Measurements from ENCODE around the gene SUV39H1. TPM values are rescaled to one million over a fixed set of nuclear protein-coding genes. Genes with fewer than 3 reads are reported as not detected.
"Not testable (repeated sequence)": the region's sequence is repeated elsewhere in the genome, so short reads cannot be mapped to it uniquely, and the experiment has no call there.

The SUV39H1 gene
- total and polyA plus RNA-seq, 2 experiments from 2014 or later: 2.9 to 5.3 TPM

DNA sequence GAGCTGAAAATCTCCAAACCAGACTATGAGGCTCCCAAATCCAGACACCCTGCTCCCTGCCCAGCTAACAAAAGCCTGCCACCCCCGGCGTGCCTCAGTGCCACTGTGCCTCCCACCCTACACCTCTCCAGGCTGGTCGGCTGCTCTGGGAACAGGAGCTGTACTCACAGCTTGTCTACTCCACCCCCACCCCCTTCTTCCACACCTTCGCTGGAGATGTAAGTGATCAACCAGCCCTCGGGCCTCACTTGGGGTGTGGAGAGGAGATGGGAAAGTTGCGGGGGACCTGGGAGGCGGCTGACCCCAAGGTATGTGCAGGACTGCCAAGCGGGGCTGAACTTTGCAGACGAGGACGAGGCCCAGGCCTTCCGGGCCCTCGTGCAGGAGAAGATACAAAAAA is 11.1 kb upstream of the SUV39H1 start:
- TF ChIP-seq EZH2 (IDR thresholded peaks at IDR 0.05; ENCODE audit: borderline replicate concordance): no peak
- TF ChIP-seq, protein P1, sequence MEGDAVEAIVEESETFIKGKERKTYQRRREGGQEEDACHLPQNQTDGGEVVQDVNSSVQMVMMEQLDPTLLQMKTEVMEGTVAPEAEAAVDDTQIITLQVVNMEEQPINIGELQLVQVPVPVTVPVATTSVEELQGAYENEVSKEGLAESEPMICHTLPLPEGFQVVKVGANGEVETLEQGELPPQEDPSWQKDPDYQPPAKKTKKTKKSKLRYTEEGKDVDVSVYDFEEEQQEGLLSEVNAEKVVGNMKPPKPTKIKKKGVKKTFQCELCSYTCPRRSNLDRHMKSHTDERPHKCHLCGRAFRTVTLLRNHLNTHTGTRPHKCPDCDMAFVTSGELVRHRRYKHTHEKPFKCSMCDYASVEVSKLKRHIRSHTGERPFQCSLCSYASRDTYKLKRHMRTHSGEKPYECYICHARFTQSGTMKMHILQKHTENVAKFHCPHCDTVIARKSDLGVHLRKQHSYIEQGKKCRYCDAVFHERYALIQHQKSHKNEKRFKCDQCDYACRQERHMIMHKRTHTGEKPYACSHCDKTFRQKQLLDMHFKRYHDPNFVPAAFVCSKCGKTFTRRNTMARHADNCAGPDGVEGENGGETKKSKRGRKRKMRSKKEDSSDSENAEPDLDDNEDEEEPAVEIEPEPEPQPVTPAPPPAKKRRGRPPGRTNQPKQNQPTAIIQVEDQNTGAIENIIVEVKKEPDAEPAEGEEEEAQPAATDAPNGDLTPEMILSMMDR (IDR thresholded peaks at IDR 0.05; ENCODE audit: poor library complexity): no peak
- TF ChIP-seq EZH2phosphoT487 (IDR thresholded peaks at IDR 0.05; ENCODE audit: low read depth, severe bottlenecking, unreplicated experiment): no peak
- Histone ChIP-seq H3K9me2 (replicated peaks; ENCODE audit: insufficient read depth) (no peaks in the 10 kb centered on the region), H2AFZ (no peak overlapping the region), H3K4me2 (no peak overlapping the region), H4K20me1 (ENCODE audit: insufficient read depth, poor library complexity, severe bottlenecking) (no peaks in the 10 kb centered on the region), H3K27ac (no peak overlapping the region), H3K27me3 (no peaks in the 10 kb centered on the region), H3K36me3 (replicated peaks; ENCODE audit: insufficient read depth, low read depth) (no peaks in the 10 kb centered on the region), H3K79me2 (no peaks in the 10 kb centered on the region), H3K9me3 (ENCODE audit: low read depth) (no peaks in the 10 kb centered on the region), H3K4me3 (no peak overlapping the region), H3K4me1 (ENCODE audit: insufficient read depth) (no peaks in the 10 kb centered on the region)
- DNase-seq (ENCODE audit: low spot score): no peak
- 87% methylated on average over 12 of the region's 12 CpGs for WGBS (ENCODE audit: low lambda C conversion rate, missing lambda C conversion rate)

DNA sequence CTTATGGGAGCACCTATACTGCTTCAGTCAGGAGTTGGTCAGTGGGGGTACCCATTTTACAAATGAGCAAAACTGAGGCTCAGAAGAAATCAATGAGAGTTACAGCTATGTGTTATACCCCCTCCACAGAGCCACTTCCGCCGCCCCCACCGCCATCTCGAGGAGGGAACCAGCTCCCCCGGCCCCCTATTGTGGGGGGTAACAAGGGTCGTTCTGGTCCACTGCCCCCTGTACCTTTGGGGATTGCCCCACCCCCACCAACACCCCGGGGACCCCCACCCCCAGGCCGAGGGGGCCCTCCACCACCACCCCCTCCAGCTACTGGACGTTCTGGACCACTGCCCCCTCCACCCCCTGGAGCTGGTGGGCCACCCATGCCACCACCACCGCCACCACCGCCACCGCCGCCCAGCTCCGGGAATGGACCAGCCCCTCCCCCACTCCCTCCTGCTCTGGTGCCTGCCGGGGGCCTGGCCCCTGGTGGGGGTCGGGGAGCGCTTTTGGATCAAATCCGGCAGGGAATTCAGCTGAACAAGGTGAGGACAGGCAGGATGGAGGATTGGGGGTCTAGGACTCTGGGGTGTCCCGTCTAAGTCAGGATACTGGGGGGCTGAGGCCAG is 7.9 kb upstream of the SUV39H1 start:
- no peaks in the 10 kb centered on the region for H3K27me3 ChIP-seq
- no peak overlapping the region for H3K4me3 ChIP-seq
- 81% methylated on average over 10 of the region's 19 CpGs for WGBS (ENCODE audit: low lambda C conversion rate, missing lambda C conversion rate)
- H3K36me3 ChIP-seq (replicated peaks; ENCODE audit: insufficient read depth, low read depth): no peaks in the 10 kb centered on the region
- no peaks in the 10 kb centered on the region for H3K9me3 ChIP-seq (ENCODE audit: low read depth)
- no peak for TF ChIP-seq EZH2phosphoT487 (IDR thresholded peaks at IDR 0.05; ENCODE audit: low read depth, severe bottlenecking, unreplicated experiment)
- no peak for TF ChIP-seq EZH2 (IDR thresholded peaks at IDR 0.05; ENCODE audit: borderline replicate concordance)
- TF ChIP-seq, protein P1 (IDR thresholded peaks at IDR 0.05; ENCODE audit: poor library complexity): no peak
- H3K9me2 ChIP-seq (replicated peaks; ENCODE audit: insufficient read depth): no peaks in the 10 kb centered on the region
- DNase-seq (ENCODE audit: low spot score): no peak
- H3K79me2 ChIP-seq: no peaks in the 10 kb centered on the region
- H3K4me1 ChIP-seq (ENCODE audit: insufficient read depth): no peaks in the 10 kb centered on the region
- no peak overlapping the region for H3K27ac ChIP-seq
- no peak overlapping the region for H2AFZ ChIP-seq
- H4K20me1 ChIP-seq (ENCODE audit: insufficient read depth, poor library complexity, severe bottlenecking): no peaks in the 10 kb centered on the region
- no peak overlapping the region for H3K4me2 ChIP-seq

DNA sequence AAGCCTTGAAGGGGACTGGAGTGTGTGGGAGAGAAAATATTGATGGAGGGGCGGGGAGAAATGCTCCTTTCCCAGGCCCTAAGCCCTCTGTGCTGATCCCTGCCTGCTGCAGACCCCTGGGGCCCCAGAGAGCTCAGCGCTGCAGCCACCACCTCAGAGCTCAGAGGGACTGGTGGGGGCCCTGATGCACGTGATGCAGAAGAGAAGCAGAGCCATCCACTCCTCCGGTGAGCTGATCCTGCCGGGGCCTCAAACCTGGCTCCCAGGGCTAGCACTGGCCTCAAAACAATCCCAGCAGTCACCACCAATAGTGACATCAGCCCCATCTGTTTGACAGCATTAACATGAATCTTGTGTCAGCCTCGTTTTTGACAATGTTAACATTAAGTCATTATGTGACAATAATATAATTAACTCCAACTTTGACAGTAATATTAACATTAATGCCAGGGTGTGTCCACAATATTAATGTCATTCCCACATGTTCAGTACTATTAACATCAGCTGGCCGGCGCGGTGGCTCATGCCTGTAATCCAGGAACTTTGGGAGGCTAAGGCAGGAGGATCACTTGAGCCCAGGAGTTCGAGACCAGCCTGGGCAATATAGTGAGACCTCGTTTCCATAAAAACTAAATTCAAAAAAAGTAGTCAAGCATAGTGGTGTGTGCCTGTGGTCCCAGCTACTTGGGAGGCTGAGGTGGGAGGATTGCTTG is 7.2 kb upstream of the SUV39H1 start:
- no peaks in the 10 kb centered on the region for H3K9me2 ChIP-seq (replicated peaks; ENCODE audit: insufficient read depth)
- no peak for DNase-seq (ENCODE audit: low spot score)
- 64% methylated on average over 11 of the region's 11 CpGs for WGBS (ENCODE audit: low lambda C conversion rate, missing lambda C conversion rate)
- H3K9me3 ChIP-seq (ENCODE audit: low read depth): no peaks in the 10 kb centered on the region
- H3K4me2 ChIP-seq: no peak overlapping the region
- TF ChIP-seq, protein P1 (IDR thresholded peaks at IDR 0.05; ENCODE audit: poor library complexity): no peak
- no peak for TF ChIP-seq EZH2phosphoT487 (IDR thresholded peaks at IDR 0.05; ENCODE audit: low read depth, severe bottlenecking, unreplicated experiment)
- TF ChIP-seq EZH2 (IDR thresholded peaks at IDR 0.05; ENCODE audit: borderline replicate concordance): no peak
- no peaks in the 10 kb centered on the region for H3K4me1 ChIP-seq (ENCODE audit: insufficient read depth)
- H3K79me2 ChIP-seq: no peaks in the 10 kb centered on the region
- no peak overlapping the region for H3K27ac ChIP-seq
- no peak overlapping the region for H3K4me3 ChIP-seq
- H2AFZ ChIP-seq: no peak overlapping the region
- H3K27me3 ChIP-seq: no peaks in the 10 kb centered on the region
- no peaks in the 10 kb centered on the region for H3K36me3 ChIP-seq (replicated peaks; ENCODE audit: insufficient read depth, low read depth)
- H4K20me1 ChIP-seq (ENCODE audit: insufficient read depth, poor library complexity, severe bottlenecking): no peaks in the 10 kb centered on the region

- H3K79me2 ChIP-seq; H3K27me3 ChIP-seq; H3K27ac ChIP-seq; H3K36me3 ChIP-seq (replicated peaks; ENCODE audit: insufficient read depth, low read depth); H2AFZ ChIP-seq; DNase-seq (ENCODE audit: low spot score); H3K4me3 ChIP-seq; H3K9me2 ChIP-seq (replicated peaks; ENCODE audit: insufficient read depth); H4K20me1 ChIP-seq (ENCODE audit: insufficient read depth, poor library complexity, severe bottlenecking); H3K4me2 ChIP-seq; H3K4me1 ChIP-seq (ENCODE audit: insufficient read depth); H3K9me3 ChIP-seq (ENCODE audit: low read depth): not testable (repeated sequence)
- WGBS (ENCODE audit: low lambda C conversion rate, missing lambda C conversion rate): 76% methylated on average over 5 of the region's 5 CpGs
Measured at GRCh38 chrX:48691746-48692145, 4.8 kb upstream of the SUV39H1 start.

Measured in hepatocyte (in vitro differentiated cells).